ENCODE data around the gene AUTS2. TPM values are rescaled to one million over a fixed set of nuclear protein-coding genes. Genes with fewer than 3 reads are reported as not detected.

AUTS2 gene
- total RNA-seq, 1 donor from 2014 or later = 94.1 TPM

DNA sequence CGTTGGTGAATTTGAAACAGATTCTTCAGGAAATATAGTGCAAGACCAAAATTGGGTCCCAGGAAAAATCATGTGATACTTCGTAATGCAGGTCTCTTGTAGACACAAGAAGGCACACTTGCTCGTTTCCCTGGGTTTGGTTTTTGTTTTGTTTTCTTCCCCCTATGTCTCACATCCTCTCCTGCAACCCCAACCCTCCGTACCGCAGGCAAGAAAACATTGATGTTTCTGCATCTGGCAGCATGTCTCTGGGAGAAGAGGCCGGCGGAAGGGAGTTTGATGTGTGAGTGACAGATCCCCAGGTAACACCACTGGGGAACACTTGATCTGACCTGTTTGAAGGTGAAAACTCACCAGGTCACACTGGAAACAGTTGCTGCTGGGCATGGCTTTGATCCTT lies 718.5 kb downstream of the AUTS2 start:
- no peak for DNase-seq (ENCODE audit: extremely low spot score, unreplicated experiment)
- Mint-ChIP-seq H3K27ac (no peak overlapping the region), H3K36me3 (peaks cover 9% of the 10 kb centered on the region), H3K9me3 (peaks cover 4% of the 10 kb centered on the region), H3K27me3 (no peaks in the 10 kb centered on the region), H3K4me1 (ENCODE audit: unreplicated experiment) (peaks cover 6% of the 10 kb centered on the region), H3K4me3 (no peak overlapping the region)
- TF ChIP-seq, protein P1, sequence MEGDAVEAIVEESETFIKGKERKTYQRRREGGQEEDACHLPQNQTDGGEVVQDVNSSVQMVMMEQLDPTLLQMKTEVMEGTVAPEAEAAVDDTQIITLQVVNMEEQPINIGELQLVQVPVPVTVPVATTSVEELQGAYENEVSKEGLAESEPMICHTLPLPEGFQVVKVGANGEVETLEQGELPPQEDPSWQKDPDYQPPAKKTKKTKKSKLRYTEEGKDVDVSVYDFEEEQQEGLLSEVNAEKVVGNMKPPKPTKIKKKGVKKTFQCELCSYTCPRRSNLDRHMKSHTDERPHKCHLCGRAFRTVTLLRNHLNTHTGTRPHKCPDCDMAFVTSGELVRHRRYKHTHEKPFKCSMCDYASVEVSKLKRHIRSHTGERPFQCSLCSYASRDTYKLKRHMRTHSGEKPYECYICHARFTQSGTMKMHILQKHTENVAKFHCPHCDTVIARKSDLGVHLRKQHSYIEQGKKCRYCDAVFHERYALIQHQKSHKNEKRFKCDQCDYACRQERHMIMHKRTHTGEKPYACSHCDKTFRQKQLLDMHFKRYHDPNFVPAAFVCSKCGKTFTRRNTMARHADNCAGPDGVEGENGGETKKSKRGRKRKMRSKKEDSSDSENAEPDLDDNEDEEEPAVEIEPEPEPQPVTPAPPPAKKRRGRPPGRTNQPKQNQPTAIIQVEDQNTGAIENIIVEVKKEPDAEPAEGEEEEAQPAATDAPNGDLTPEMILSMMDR (conservative IDR thresholded peaks at IDR 0.05) = no peak

DNA sequence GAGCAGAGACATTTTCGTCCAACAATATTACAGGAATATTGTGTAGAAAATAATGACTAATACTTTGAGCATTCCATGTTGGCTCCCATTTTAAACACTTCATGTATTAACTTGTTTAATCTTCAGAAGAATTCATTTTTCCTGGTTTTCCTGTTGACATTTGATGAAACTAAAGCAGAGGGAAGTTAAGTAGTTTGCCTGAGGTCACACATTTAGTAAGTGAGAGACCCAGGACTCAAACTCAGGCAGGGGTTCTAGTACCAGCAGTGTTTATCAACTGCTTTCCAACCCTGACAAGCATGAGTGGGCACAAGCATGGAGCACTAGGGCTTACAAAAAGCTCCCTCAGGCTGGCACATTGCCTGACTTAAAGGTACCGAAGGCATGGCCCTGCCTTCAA lies 719.1 kb downstream of the AUTS2 start:
- TF ChIP-seq, protein P1 (conservative IDR thresholded peaks at IDR 0.05) = no peak
- peaks cover 9% of the 10 kb centered on the region for H3K36me3 Mint-ChIP-seq
- no peak overlapping the region for H3K27ac Mint-ChIP-seq
- H3K9me3 Mint-ChIP-seq = peaks cover 4% of the 10 kb centered on the region
- H3K27me3 Mint-ChIP-seq = no peaks in the 10 kb centered on the region
- no peak overlapping the region for H3K4me3 Mint-ChIP-seq
- peaks cover 6% of the 10 kb centered on the region for H3K4me1 Mint-ChIP-seq (ENCODE audit: unreplicated experiment)
- DNase-seq (ENCODE audit: extremely low spot score, unreplicated experiment) = no peak

DNA sequence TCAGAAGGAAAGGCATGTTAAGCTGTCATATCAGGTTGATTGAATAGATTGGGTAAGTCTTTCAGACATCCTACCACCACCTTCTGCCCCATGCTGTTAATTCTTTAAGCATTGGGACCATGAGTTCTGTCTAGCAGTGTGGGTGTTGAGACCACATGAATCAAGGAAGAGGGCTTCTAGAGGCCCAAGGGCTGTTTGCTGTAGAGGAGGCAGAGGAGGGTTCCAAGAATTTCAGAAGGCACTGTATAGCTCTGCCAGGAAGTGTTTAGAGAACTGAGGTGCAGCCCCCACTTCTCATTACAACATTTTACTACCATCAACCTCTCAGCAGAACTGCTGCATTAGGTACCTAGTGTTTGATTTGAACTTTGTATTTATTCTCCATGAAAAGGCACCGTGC lies 720.2 kb downstream of the AUTS2 start:
- peaks cover 9% of the 10 kb centered on the region for H3K36me3 Mint-ChIP-seq
- TF ChIP-seq, protein P1 (conservative IDR thresholded peaks at IDR 0.05) = no peak
- peaks cover 4% of the 10 kb centered on the region for H3K9me3 Mint-ChIP-seq
- no peak for DNase-seq (ENCODE audit: extremely low spot score, unreplicated experiment)
- H3K27ac Mint-ChIP-seq = no peak overlapping the region
- no peaks in the 10 kb centered on the region for H3K27me3 Mint-ChIP-seq
- H3K4me1 Mint-ChIP-seq (ENCODE audit: unreplicated experiment) = peaks cover 6% of the 10 kb centered on the region
- H3K4me3 Mint-ChIP-seq = no peak overlapping the region

DNA sequence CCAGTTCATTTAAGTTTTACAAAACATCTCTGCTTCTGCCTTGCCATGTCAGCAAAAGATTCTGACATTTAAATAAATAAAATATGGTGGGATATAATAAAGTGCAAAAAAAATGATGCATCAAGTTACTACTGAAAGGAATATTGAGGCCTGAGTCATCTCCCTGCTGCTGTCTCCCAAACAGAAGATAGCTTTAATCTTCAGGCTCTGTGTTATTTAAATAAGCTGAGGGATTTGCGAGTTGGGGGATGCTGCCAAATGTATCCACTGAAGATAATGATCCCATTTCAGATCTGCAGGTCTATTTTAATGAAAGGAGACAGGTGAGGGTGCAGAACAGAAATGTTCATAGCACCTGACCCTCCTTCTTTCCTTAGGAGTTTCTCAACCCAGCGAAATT lies 720.8 kb downstream of the AUTS2 start:
- peaks cover 4% of the 10 kb centered on the region for H3K9me3 Mint-ChIP-seq
- no peak for DNase-seq (ENCODE audit: extremely low spot score, unreplicated experiment)
- peaks cover 9% of the 10 kb centered on the region for H3K36me3 Mint-ChIP-seq
- TF ChIP-seq, protein P1 (conservative IDR thresholded peaks at IDR 0.05) = no peak
- H3K27me3 Mint-ChIP-seq = no peaks in the 10 kb centered on the region
- peaks cover 6% of the 10 kb centered on the region for H3K4me1 Mint-ChIP-seq (ENCODE audit: unreplicated experiment)
- no peak overlapping the region for H3K4me3 Mint-ChIP-seq
- no peak overlapping the region for H3K27ac Mint-ChIP-seq

DNA sequence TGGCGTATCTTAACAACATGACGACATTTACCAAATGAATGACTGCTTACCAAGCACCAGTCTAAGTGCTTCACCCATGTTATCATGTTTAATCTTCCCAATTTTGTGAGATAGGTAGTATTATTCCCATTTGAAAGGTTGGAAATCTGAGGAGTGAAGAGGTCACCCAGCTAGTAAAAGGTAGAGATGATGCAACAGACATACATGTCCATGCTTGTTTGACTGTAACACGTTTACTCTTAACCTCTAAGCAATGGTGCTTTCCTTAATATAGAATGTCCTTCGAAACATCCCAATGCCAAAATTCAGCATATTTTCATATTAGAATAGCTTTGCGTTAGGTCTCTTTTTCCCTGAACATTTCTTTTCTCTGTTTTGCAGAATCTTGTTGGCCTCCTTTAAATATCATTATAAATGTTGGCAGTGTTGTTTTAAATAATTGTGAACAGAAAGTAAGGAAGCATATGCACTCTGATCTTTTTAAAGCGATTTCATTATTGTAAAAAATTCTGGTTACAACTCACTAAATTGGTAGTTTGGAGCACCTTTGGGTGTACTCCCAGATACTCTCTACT lies 722.8 kb downstream of the AUTS2 start:
- Mint-ChIP-seq H3K4me3 (no peak overlapping the region), H3K36me3 (peaks cover 3% of the 10 kb centered on the region), H3K27me3 (no peaks in the 10 kb centered on the region), H3K4me1 (ENCODE audit: unreplicated experiment) (peaks cover 14% of the 10 kb centered on the region), H3K27ac (no peak overlapping the region), H3K9me3 (peaks cover 4% of the 10 kb centered on the region)
- DNase-seq (ENCODE audit: extremely low spot score, unreplicated experiment) = no peak
- TF ChIP-seq, protein P1 (conservative IDR thresholded peaks at IDR 0.05) = no peak

DNA sequence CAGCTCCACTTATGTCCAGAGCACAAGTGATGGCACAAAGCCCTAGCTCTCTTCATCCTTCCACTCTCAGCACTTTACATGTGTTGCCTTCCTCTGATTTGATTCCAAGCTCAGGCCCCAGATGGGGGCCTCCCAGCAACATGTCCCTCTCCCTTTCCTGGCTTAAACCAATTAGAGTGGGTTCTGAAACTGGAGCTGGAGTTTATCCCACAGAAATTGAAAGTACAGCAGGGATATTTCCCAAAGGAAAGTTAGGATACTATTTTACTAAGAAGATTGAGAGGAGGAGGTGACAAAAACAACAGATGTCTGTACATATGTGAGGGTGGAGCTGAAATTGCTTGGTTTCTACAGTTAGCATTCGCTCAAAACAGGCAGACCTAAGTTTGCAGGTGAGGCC lies 724.6 kb downstream of the AUTS2 start:
- Mint-ChIP-seq H3K4me3 (no peak overlapping the region), H3K27ac (no peak overlapping the region), H3K4me1 (ENCODE audit: unreplicated experiment) (peaks cover 11% of the 10 kb centered on the region), H3K9me3 (peaks cover 4% of the 10 kb centered on the region), H3K36me3 (peaks cover 3% of the 10 kb centered on the region), H3K27me3 (no peaks in the 10 kb centered on the region)
- TF ChIP-seq, protein P1 (conservative IDR thresholded peaks at IDR 0.05) = no peak
- DNase-seq (ENCODE audit: extremely low spot score, unreplicated experiment) = no peak
